K562 (cell line): ENCODE measurements around the gene CALHM1. TPM values are rescaled to one million over a fixed set of nuclear protein-coding genes. Genes with fewer than 3 reads are reported as not detected.

Experiments used
- ATF1 ChIP-seq, 2 experiments: fragments of 450-650 bp in 1 of 2; IDR thresholded peaks; 2 replicates each; pipeline ENCODE4 v1.6.1; 2016; ENCODE audit warnings: missing compliant biosample characterization in 1 of 2, missing genetic modification characterization in 1 of 2
- CREB3L1 ChIP-seq: fragments of 450-650 bp; IDR thresholded peaks from 2 replicates; pipeline ENCODE4 v1.6.1; 2014; ENCODE audit warnings: low read depth, mild to moderate bottlenecking, moderate library complexity, borderline replicate concordance
- DLX4 ChIP-seq: fragments of 250-450 bp; sonication (Bioruptor Pico); IDR thresholded peaks from 2 replicates; pipeline ENCODE4 v1.6.1; 2021; ENCODE audit warnings: mild to moderate bottlenecking
- E4F1 ChIP-seq: fragments of 250-450 bp; sonication (Bioruptor Pico); IDR thresholded peaks from 2 replicates; pipeline ENCODE4 v1.5.0; 2021; ENCODE audit warnings: mild to moderate bottlenecking, borderline replicate concordance
- EGR1 ChIP-seq: fragments of 450-650 bp; conservative IDR thresholded peaks from 2 replicates; pipeline ENCODE4 v1.6.1; 2017; ENCODE audit warnings: mild to moderate bottlenecking
- FOXP4 ChIP-seq: sonication (generic); formaldehyde crosslinking; IDR thresholded peaks from 2 replicates; pipeline ENCODE4 v1.8.0; 2022; ENCODE audit warnings: mild to moderate bottlenecking, missing genetic modification reagents, borderline replicate concordance
- HMGN3 ChIP-seq: IDR thresholded peaks from 2 replicates; pipeline ENCODE4 v1.6.1; 2011; ENCODE audit warnings: borderline replicate concordance, low read depth, mild to moderate bottlenecking, mixed read lengths, low read length; ENCODE audit not compliant: insufficient read length; ENCODE audit errors: extremely low read depth
- MAFG ChIP-seq: fragments of 450-650 bp; conservative IDR thresholded peaks from 2 replicates; pipeline ENCODE4 v1.6.1; 2016; ENCODE audit warnings: missing genetic modification characterization, missing compliant biosample characterization
- MAFK ChIP-seq: IDR thresholded peaks from 2 replicates; pipeline ENCODE4 v1.6.1; 2011; ENCODE audit warnings: low read length, improper control_type of control experiment
- SRSF1 ChIP-seq: fragments of 200-400 bp; formaldehyde crosslinking; IDR thresholded peaks from 2 replicates; pipeline ENCODE4 v1.6.1; 2017; ENCODE audit warnings: mild to moderate bottlenecking, low read depth, low read length, moderate library complexity
- TEAD4 ChIP-seq, 2 experiments: sonication (generic) in 1 of 2; formaldehyde crosslinking in 1 of 2; IDR thresholded peaks; 2 replicates each; pipeline versions ENCODE4 v1.6.1 to v1.8.0; 2012 to 2022; ENCODE audit warnings: borderline replicate concordance in 1 of 2, inconsistent platforms in 1 of 2, low read length in 1 of 2, mild to moderate bottlenecking in 1 of 2, missing genetic modification reagents in 1 of 2
- TRIM28 ChIP-seq: fragments of 450-650 bp; IDR thresholded peaks from 2 replicates; pipeline ENCODE4 v1.6.1; 2017
- USF2 ChIP-seq: sonication (generic); formaldehyde crosslinking; IDR thresholded peaks from 2 replicates; pipeline ENCODE4 v1.5.0; 2020; ENCODE audit warnings: missing genetic modification reagents
- ZBTB17 ChIP-seq: fragments of 450-650 bp; formaldehyde crosslinking; IDR thresholded peaks from 2 replicates; pipeline ENCODE4 v1.4.0; 2020; ENCODE audit warnings: mild to moderate bottlenecking
- ZNF217 ChIP-seq: sonication (generic); formaldehyde crosslinking; IDR thresholded peaks from 2 replicates; pipeline ENCODE4 v1.8.0; 2022; ENCODE audit warnings: mild to moderate bottlenecking, missing genetic modification reagents
- ZNF398 ChIP-seq: fragments of 250-450 bp; sonication (Bioruptor Pico); IDR thresholded peaks from 2 replicates; pipeline ENCODE4 v1.8.0; 2021; ENCODE audit warnings: moderate library complexity, mild to moderate bottlenecking, inconsistent platforms
- ZNF75A ChIP-seq: fragments of 450-650 bp; formaldehyde crosslinking; IDR thresholded peaks from 2 replicates; pipeline ENCODE4 v1.4.0; 2020; ENCODE audit warnings: mild to moderate bottlenecking
- polyA plus RNA-seq, 8 experiments: library from polyadenylated mRNA; depleted of rRNA in 4 of 8; stranded (reverse) in 5 of 8; unstranded in 3 of 8; fragments of >200 nt; fragmentation: Nextera tagmentation in 2 of 8; fragmentation: Illumina TruSeq in 1 of 8; extraction: Ambion mirVana in 2 of 8; extraction: Trizol in 1 of 8; gene quantifications; 2 replicates each; pipeline versions ENCODE4 v1.2.1 to v1.2.3, GENCODE V29; 2011 to 2014; ENCODE audit warnings: inconsistent platforms in 1 of 8, missing spikeins in 1 of 8
- total RNA-seq, 7 experiments: library from RNA; depleted of rRNA in 6 of 7; stranded (reverse); fragments of >200 nt in 6 of 7; fragmentation: Illumina TruSeq in 2 of 7; extraction: Trizol in 2 of 7; gene quantifications; 2 replicates each; pipeline versions ENCODE4 v1.2.1 to v1.2.3, GENCODE V29; 2011 to 2021; ENCODE audit warnings: low replicate concordance in 1 of 7

Gene CALHM1
- total and polyA plus RNA-seq, 9 of the 15 experiments (the other 6 are each of a cell fraction or from before 2014, with no cell fraction given) = 0.03 TPM; not detected in 8

GRCh38 chr10:103504181-103504783, 45.6 kb upstream of the CALHM1 start (continued):
- TF ChIP-seq HMGN3 = no peak
- peak; percentile 85 for TF ChIP-seq TEAD4 (IDR thresholded peaks at IDR 0.05; ENCODE audit: low read length)
- TF ChIP-seq TEAD4 (CRISPR knock-in tag; IDR thresholded peaks at IDR 0.05; ENCODE audit: borderline replicate concordance) = no peak
- peak; percentile 56 for TF ChIP-seq EGR1
- TF ChIP-seq ZNF398 (CRISPR knock-in tag) = no peak
- TF ChIP-seq USF2 (CRISPR knock-in tag) = no peak
- no peak for TF ChIP-seq E4F1
- TF ChIP-seq ATF1 (CRISPR knock-in tag; IDR thresholded peaks at IDR 0.05) = no peak
- 0 out of 2 replicates have a peak, but pooled peaks have one; percentile 12 for TF ChIP-seq ATF1 (tag; IDR thresholded peaks at IDR 0.05)
- TF ChIP-seq FOXP4 = no peak
- no peak for TF ChIP-seq SRSF1
- no peak for TF ChIP-seq ZBTB17
- peak; percentile 62 for TF ChIP-seq MAFG (tag)
- no peak for TF ChIP-seq TRIM28
- no peak for TF ChIP-seq DLX4 (CRISPR knock-in tag)
- no peak for TF ChIP-seq ZNF75A (CRISPR knock-in tag)
- TF ChIP-seq CREB3L1 = no peak
- TF ChIP-seq MAFK = 0 out of 2 replicates have a peak, but pooled peaks have one; percentile 24
- no peak for TF ChIP-seq ZNF217 (CRISPR knock-in tag)
